Loucy (cell line): ENCODE measurements around the gene FKBP8.

Experiments used
- H2AFZ ChIP-seq: fragments of 200-600 bp; sonication (generic); 2 replicates; pipeline ENCODE4 v1.6.0; 2016; ENCODE audit warnings: antibody characterized with exemption, mild to moderate bottlenecking, low read length, moderate library complexity
- H3F3A ChIP-seq: fragments of 200-600 bp; 2 replicates; pipeline ENCODE4 v1.6.0; 2016; ENCODE audit warnings: antibody characterized with exemption, low read depth, mild to moderate bottlenecking
- H3K27me3 ChIP-seq: fragments of 200-600 bp; sonication (generic); 2 replicates; pipeline ENCODE4 v1.6.1; 2014; ENCODE audit warnings: low read length, mild to moderate bottlenecking; ENCODE audit not compliant: insufficient read depth, poor library complexity, severe bottlenecking
- H3K36me3 ChIP-seq: fragments of 200-600 bp; sonication (generic); 2 replicates; pipeline ENCODE4 v1.6.1; 2016; ENCODE audit warnings: low read length; ENCODE audit not compliant: insufficient read depth
- H3K4me1 ChIP-seq: fragments of 200-600 bp; sonication (generic); 2 replicates; pipeline ENCODE4 v1.5.1; 2014; ENCODE audit warnings: low read length, mild to moderate bottlenecking; ENCODE audit not compliant: insufficient read depth, poor library complexity, severe bottlenecking
- H3K4me2 ChIP-seq: fragments of 200-600 bp; sonication (generic); 2 replicates; pipeline ENCODE4 v1.6.0; 2014; ENCODE audit warnings: antibody characterized with exemption, low read length, low read depth, mild to moderate bottlenecking; ENCODE audit not compliant: poor library complexity, severe bottlenecking
- H3K4me3 ChIP-seq: fragments of 200-600 bp; sonication (generic); 2 replicates; pipeline ENCODE4 v1.5.1; 2014; ENCODE audit warnings: low read length, mild to moderate bottlenecking, mixed read lengths; ENCODE audit not compliant: poor library complexity, severe bottlenecking
- H3K79me2 ChIP-seq: fragments of 200-600 bp; sonication (generic); 2 replicates; pipeline ENCODE4 v1.6.1; 2014; ENCODE audit warnings: low read length; ENCODE audit not compliant: insufficient read depth
- H3K9ac ChIP-seq: fragments of 200-600 bp; sonication (generic); 2 replicates; pipeline ENCODE4 v1.6.0; 2014; ENCODE audit warnings: mild to moderate bottlenecking, low read depth, low read length, moderate library complexity; ENCODE audit not compliant: poor library complexity, severe bottlenecking
- H3K9me2 ChIP-seq: fragments of 200-600 bp; sonication (generic); replicated peaks from 2 replicates; pipeline ENCODE4 v1.6.1; 2016; ENCODE audit warnings: low read depth, low read length, mixed read lengths
- H3K9me3 ChIP-seq: fragments of 200-600 bp; sonication (generic); 2 replicates; pipeline ENCODE4 v1.6.1; 2014; ENCODE audit warnings: mild to moderate bottlenecking, antibody characterized with exemption, low read length, low read depth; ENCODE audit not compliant: insufficient read depth
- H4K20me1 ChIP-seq: fragments of 200-600 bp; sonication (generic); 2 replicates; pipeline ENCODE4 v1.6.0; 2014; ENCODE audit warnings: antibody characterized with exemption, low read length, mild to moderate bottlenecking; ENCODE audit not compliant: insufficient read depth, poor library complexity, severe bottlenecking
- CTCF ChIP-seq: fragments of 200-600 bp; sonication (generic); conservative IDR thresholded peaks from 2 replicates; pipeline ENCODE4 v1.5.1; 2014; ENCODE audit warnings: mild to moderate bottlenecking, antibody characterized with exemption, low read length
- EZH2phosphoT487 ChIP-seq: fragments of 200-600 bp; IDR thresholded peaks from 2 replicates; pipeline ENCODE4 v1.6.1; 2018; ENCODE audit warnings: antibody characterized with exemption, mild to moderate bottlenecking, moderate library complexity, borderline replicate concordance

The FKBP8 gene

GRCh38 chr19:18539372-18539771 is 4.0 kb downstream of the FKBP8 start:
- no peaks in the 10 kb centered on the region for H3F3A ChIP-seq
- H3K79me2 ChIP-seq: peaks cover 19% of the 10 kb centered on the region
- no peak overlapping the region for H3K4me2 ChIP-seq
- no peaks in the 10 kb centered on the region for H3K27me3 ChIP-seq
- H3K9me2 ChIP-seq: no peaks in the 10 kb centered on the region
- peaks cover 19% of the 10 kb centered on the region for H3K4me1 ChIP-seq
- H2AFZ ChIP-seq: no peak overlapping the region
- no peak overlapping the region for H3K9ac ChIP-seq
- H3K36me3 ChIP-seq: peaks cover 4% of the 10 kb centered on the region; the same call in 1 of the 2 replicates
- H3K9me3 ChIP-seq: no peaks in the 10 kb centered on the region
- no peak for TF ChIP-seq EZH2phosphoT487
- TF ChIP-seq CTCF: no peak
- H4K20me1 ChIP-seq: peaks cover 10% of the 10 kb centered on the region
- H3K4me3 ChIP-seq: no peak overlapping the region

- no peak overlapping the region for H3K4me3 ChIP-seq
- H3K9ac ChIP-seq: no peak overlapping the region
- H3K9me2 ChIP-seq: no peaks in the 10 kb centered on the region
- H2AFZ ChIP-seq: no peak overlapping the region
- H3K79me2 ChIP-seq: peaks cover 19% of the 10 kb centered on the region
- peaks cover 10% of the 10 kb centered on the region for H4K20me1 ChIP-seq
- H3F3A ChIP-seq: no peaks in the 10 kb centered on the region
- peaks cover 12% of the 10 kb centered on the region for H3K4me1 ChIP-seq
- peaks cover 4% of the 10 kb centered on the region; the same call in 1 of the 2 replicates for H3K36me3 ChIP-seq
- H3K9me3 ChIP-seq: no peaks in the 10 kb centered on the region
- TF ChIP-seq CTCF: no peak
- TF ChIP-seq EZH2phosphoT487: no peak
- no peak overlapping the region for H3K4me2 ChIP-seq
- H3K27me3 ChIP-seq: no peaks in the 10 kb centered on the region
Observed at GRCh38 chr19:18538115-18538514, 5.3 kb downstream of the FKBP8 start.

- Histone ChIP-seq H2AFZ (no peak overlapping the region), H3K4me2 (no peak overlapping the region), H3K9me2 (no peaks in the 10 kb centered on the region), H3K9ac (no peak overlapping the region), H3K79me2 (peaks cover 16% of the 10 kb centered on the region), H4K20me1 (peaks cover 8% of the 10 kb centered on the region), H3K4me3 (no peak overlapping the region), H3K27me3 (no peaks in the 10 kb centered on the region), H3K4me1 (peaks cover 10% of the 10 kb centered on the region), H3K9me3 (no peaks in the 10 kb centered on the region), H3K36me3 (peaks cover 6% of the 10 kb centered on the region; the same call in 1 of the 2 replicates), H3F3A (no peaks in the 10 kb centered on the region)
- no peak for TF ChIP-seq EZH2phosphoT487
- no peak for TF ChIP-seq CTCF
Observed at GRCh38 chr19:18537431-18537830, 5.9 kb downstream of the FKBP8 start.
